RWPE2 (cell line): Measurements from ENCODE around the gene AGTPBP1.

Source experiments
- ATAC-seq: fragments of 200-7000 bp; cut with Tn5 transposase; 3 replicates; pipeline ENCODE4 v1.9.1; 2021; ENCODE audit warnings: low read depth
- DNase-seq: peaks from one replicate; pipeline ENCODE4 v3.0.0-alpha.2; 2020; ENCODE audit warnings: low spot score
- H3K27ac ChIP-seq: fragments of 450-650 bp; 2 replicates; pipeline ENCODE4 v1.5.1; 2017; ENCODE audit warnings: mild to moderate bottlenecking; ENCODE audit not compliant: poor library complexity, severe bottlenecking
- H3K27me3 ChIP-seq: fragments of 250-450 bp; sonication (Bioruptor Pico); 2 replicates; pipeline ENCODE4 v1.5.1; 2021; ENCODE audit warnings: mild to moderate bottlenecking, moderate library complexity; ENCODE audit not compliant: insufficient read depth, poor library complexity, severe bottlenecking
- H3K36me3 ChIP-seq: fragments of 250-450 bp; sonication (Bioruptor Pico); 2 replicates; pipeline ENCODE4 v1.5.1; 2020; ENCODE audit warnings: low read depth, mild to moderate bottlenecking, moderate library complexity
- H3K4me1 ChIP-seq: fragments of 250-450 bp; sonication (Bioruptor Pico); 2 replicates; pipeline ENCODE4 v1.5.1; 2021; ENCODE audit warnings: mild to moderate bottlenecking, moderate library complexity; ENCODE audit not compliant: insufficient read depth, poor library complexity, severe bottlenecking
- H3K4me3 ChIP-seq: fragments of 250-450 bp; sonication (Bioruptor Pico); 2 replicates; pipeline ENCODE4 v1.5.1; 2021; ENCODE audit warnings: mild to moderate bottlenecking, moderate library complexity; ENCODE audit not compliant: severe bottlenecking
- H3K9me3 ChIP-seq: fragments of 250-450 bp; sonication (Bioruptor Pico); 2 replicates; pipeline ENCODE4 v1.5.1; 2021; ENCODE audit warnings: mild to moderate bottlenecking, moderate library complexity; ENCODE audit not compliant: severe bottlenecking
- CTCF ChIP-seq: fragments of 450-650 bp; IDR thresholded peaks from one replicate; pipeline ENCODE4 v1.5.1; 2017; ENCODE audit warnings: mild to moderate bottlenecking, moderate library complexity; ENCODE audit not compliant: poor library complexity, severe bottlenecking

AGTPBP1 gene

GRCh38 chr9:85610074-85610860, 131.5 kb downstream of the AGTPBP1 start:
- DNase-seq (no peak), ATAC-seq (peak; percentile 66; the same call in 2 of the 3 replicates)
- peak; percentile 93 for TF ChIP-seq CTCF
- Histone ChIP-seq H3K36me3 (peaks cover 3% of the 10 kb centered on the region; the same call in 1 of the 2 replicates), H3K4me3 (peak overlapping the region; percentile 18), H3K4me1 (peaks cover 3% of the 10 kb centered on the region), H3K9me3 (no peaks in the 10 kb centered on the region), H3K27me3 (no peaks in the 10 kb centered on the region), H3K27ac (no peak overlapping the region)

- Histone ChIP-seq H3K27ac (no peak overlapping the region), H3K4me1 (peaks cover 3% of the 10 kb centered on the region), H3K36me3 (peaks cover 3% of the 10 kb centered on the region; the same call in 1 of the 2 replicates), H3K4me3 (no peak overlapping the region), H3K9me3 (no peaks in the 10 kb centered on the region), H3K27me3 (no peaks in the 10 kb centered on the region)
- TF ChIP-seq CTCF = no peak
- no peak for DNase-seq
- ATAC-seq = no peak
Observed at GRCh38 chr9:85605905-85606304, 135.8 kb downstream of the AGTPBP1 start.

GRCh38 chr9:85603936-85604335, 137.8 kb downstream of the AGTPBP1 start:
- H3K4me1 ChIP-seq = no peaks in the 10 kb centered on the region
- H3K9me3 ChIP-seq = no peaks in the 10 kb centered on the region
- no peaks in the 10 kb centered on the region for H3K27me3 ChIP-seq
- peaks cover 3% of the 10 kb centered on the region; the same call in 1 of the 2 replicates for H3K36me3 ChIP-seq
- H3K27ac ChIP-seq = no peak overlapping the region
- DNase-seq (no peak), ATAC-seq (no peak)
- no peak overlapping the region for H3K4me3 ChIP-seq
- TF ChIP-seq CTCF = no peak

GRCh38 chr9:85602742-85603141, 139.0 kb downstream of the AGTPBP1 start:
- no peak overlapping the region for H3K27ac ChIP-seq
- H3K4me3 ChIP-seq = no peak overlapping the region
- peaks cover 3% of the 10 kb centered on the region; the same call in 1 of the 2 replicates for H3K36me3 ChIP-seq
- no peak for DNase-seq
- ATAC-seq = no peak
- no peaks in the 10 kb centered on the region for H3K4me1 ChIP-seq
- no peak for TF ChIP-seq CTCF
- H3K9me3 ChIP-seq = no peaks in the 10 kb centered on the region
- H3K27me3 ChIP-seq = no peaks in the 10 kb centered on the region

GRCh38 chr9:85600675-85601263, 141.0 kb downstream of the AGTPBP1 start:
- DNase-seq (no peak), ATAC-seq (no peak)
- no peak overlapping the region for H3K27ac ChIP-seq
- H3K9me3 ChIP-seq = no peaks in the 10 kb centered on the region
- H3K27me3 ChIP-seq = no peaks in the 10 kb centered on the region
- H3K36me3 ChIP-seq = no peaks in the 10 kb centered on the region
- no peak overlapping the region for H3K4me3 ChIP-seq
- TF ChIP-seq CTCF = no peak
- no peaks in the 10 kb centered on the region for H3K4me1 ChIP-seq
